A549 (cell line): ENCODE measurements around the gene LHX1. TPM values are rescaled to one million over a fixed set of nuclear protein-coding genes. Genes with fewer than 3 reads are reported as not detected.
A peak's percentile ranks its signal among the peaks of the same experiment; 100 is the strongest.

ENCODE experiments used
- ATAC-seq, 2 experiments: fragments of 200-7000 bp in 1 of 2; fragments of >200 bp in 1 of 2; cut with Nextera tagmentation in 1 of 2; cut with Tn5 transposase in 1 of 2; 3 replicates each; pipeline versions ENCODE4 v1.8.0 to v1.9.1; 2018 to 2020; ENCODE audit warnings: mild to moderate bottlenecking in 1 of 2, moderate library complexity in 1 of 2
- CTCF ChIA-PET: fragments of 300-600 bp; sonication (Branson Sonifier 250); formaldehyde crosslinking; extraction: SDS; loops from one replicate; lab custom pipeline; 2021; ENCODE audit warnings: antibody characterized with exemption, inconsistent platforms; lab: Yijun Ruan, JAX
- POLR2A ChIA-PET: fragments of 350-600 bp; formaldehyde crosslinking; extraction: SDS; loops from one replicate; lab custom pipeline; 2021; ENCODE audit warnings: antibody characterized with exemption, inconsistent platforms; lab: Yijun Ruan, JAX
- DNase-seq, 2 experiments: peaks; one replicate each; pipeline versions ENCODE4 v3.0.0 to v3.0.0-alpha.2; 2011 to 2016; ENCODE audit warnings: low read depth in 1 of 2, low spot score in 1 of 2
- FAIRE-seq: peaks from 2 replicates; lab custom pipeline; 2011; peaks lifted over from hg19 to GRCh38; lab: Jason Lieb, UNC
- H3K27ac ChIP-seq, 2 experiments: fragments of >200 bp; sonication (Bioruptor Twin); formaldehyde crosslinking; 3 replicates each; pipeline ENCODE4 v1.5.1; 2016 to 2017
- H3K4me1 ChIP-seq: fragments of >200 bp; sonication (Bioruptor Twin); formaldehyde crosslinking; 3 replicates; pipeline ENCODE4 v1.6.1; 2016
- H3K4me2 ChIP-seq: fragments of >200 bp; sonication (Bioruptor Twin); formaldehyde crosslinking; 3 replicates; pipeline ENCODE4 v1.6.1; 2016
- H3K4me3 ChIP-seq: fragments of >200 bp; sonication (Bioruptor Twin); formaldehyde crosslinking; 3 replicates; pipeline ENCODE4 v1.5.1; 2016
- H3K9me3 ChIP-seq: fragments of >200 bp; sonication (Bioruptor Twin); formaldehyde crosslinking; 3 replicates; pipeline ENCODE4 v1.6.1; 2016
- CEBPB ChIP-seq, 2 experiments: fragments of >200 bp in 1 of 2; sonication (Bioruptor Twin) in 1 of 2; formaldehyde crosslinking in 1 of 2; IDR thresholded peaks; 2 replicates each; pipeline ENCODE4 v1.6.1; 2012 to 2016
- CHD4 ChIP-seq: fragments of 200-600 bp; sonication (generic); IDR thresholded peaks from 2 replicates; pipeline ENCODE4 v1.6.1; 2016; ENCODE audit warnings: antibody characterized with exemption, mild to moderate bottlenecking, borderline replicate concordance
- EHMT2 ChIP-seq: fragments of 200-600 bp; sonication (generic); IDR thresholded peaks from 2 replicates; pipeline ENCODE4 v1.6.1; 2016; ENCODE audit warnings: antibody characterized with exemption, low read depth, mild to moderate bottlenecking, moderate library complexity
- ESRRA ChIP-seq: fragments of 150-350 bp; IDR thresholded peaks from 2 replicates; pipeline ENCODE4 v1.6.1; 2014; ENCODE audit warnings: mild to moderate bottlenecking, low read length, borderline replicate concordance
- FOSB ChIP-seq: fragments of 250-450 bp; sonication (Bioruptor Pico); IDR thresholded peaks from 2 replicates; pipeline ENCODE4 v1.5.0; 2020; ENCODE audit warnings: mild to moderate bottlenecking, moderate library complexity
- FOSL2 ChIP-seq, 2 experiments: fragments of 450-650 bp in 1 of 2; fragments of >200 bp in 1 of 2; sonication (Bioruptor Twin) in 1 of 2; formaldehyde crosslinking; IDR thresholded peaks; 2 replicates each; pipeline versions ENCODE4 v1.5.0 to v1.6.1; 2016 to 2020; ENCODE audit warnings: mild to moderate bottlenecking in 1 of 2, moderate library complexity in 1 of 2
- FOXS1 ChIP-seq: fragments of 250-450 bp; sonication (Bioruptor Pico); IDR thresholded peaks from 2 replicates; pipeline ENCODE4 v1.5.0; 2020; ENCODE audit warnings: mild to moderate bottlenecking, moderate library complexity
- HDAC2 ChIP-seq: fragments of 200-600 bp; sonication (generic); IDR thresholded peaks from 2 replicates; pipeline ENCODE4 v1.6.1; 2016
- HOXA7 ChIP-seq: fragments of 250-450 bp; sonication (Bioruptor Pico); IDR thresholded peaks from 2 replicates; pipeline ENCODE4 v1.5.0; 2020; ENCODE audit warnings: mild to moderate bottlenecking, moderate library complexity
- HOXB13 ChIP-seq: fragments of 250-450 bp; sonication (Bioruptor Pico); IDR thresholded peaks from 2 replicates; pipeline ENCODE4 v1.5.0; 2020; ENCODE audit warnings: low read depth, mild to moderate bottlenecking, moderate library complexity
- HOXB5 ChIP-seq: fragments of 250-450 bp; sonication (Bioruptor Pico); IDR thresholded peaks from 2 replicates; pipeline ENCODE4 v1.5.0; 2020; ENCODE audit warnings: mild to moderate bottlenecking, moderate library complexity
- JUNB ChIP-seq: fragments of >200 bp; sonication (Bioruptor Twin); formaldehyde crosslinking; IDR thresholded peaks from 2 replicates; pipeline ENCODE4 v1.6.1; 2016
- MAFK ChIP-seq: fragments of 450-650 bp; IDR thresholded peaks from 2 replicates; pipeline ENCODE4 v1.6.1; 2014; ENCODE audit not compliant: partially characterized antibody
- MYC ChIP-seq: IDR thresholded peaks from 2 replicates; pipeline ENCODE4 v1.6.1; 2012; ENCODE audit warnings: mild to moderate bottlenecking, inconsistent platforms, low read length, improper control_type of control experiment, borderline replicate concordance
- NR3C1 ChIP-seq: fragments of >200 bp; sonication (Bioruptor Twin); formaldehyde crosslinking; IDR thresholded peaks from 3 replicates; pipeline ENCODE4 v1.6.1; 2017
- PHF8 ChIP-seq: fragments of 200-600 bp; sonication (generic); IDR thresholded peaks from 2 replicates; pipeline ENCODE4 v1.6.1; 2016; ENCODE audit warnings: low read depth, mild to moderate bottlenecking, antibody characterized with exemption, moderate library complexity, borderline replicate concordance
- POLR2A ChIP-seq: IDR thresholded peaks from 2 replicates; pipeline ENCODE4 v1.6.1; 2012; ENCODE audit warnings: mild to moderate bottlenecking, low read length
- POLR2AphosphoS2 ChIP-seq: conservative IDR thresholded peaks from 2 replicates; pipeline ENCODE4 v1.6.1; 2012; ENCODE audit warnings: low read length, improper control_type of control experiment, inconsistent platforms
- RARB ChIP-seq: fragments of 250-450 bp; sonication (Bioruptor Pico); IDR thresholded peaks from 2 replicates; pipeline ENCODE4 v1.8.0; 2021; ENCODE audit warnings: mild to moderate bottlenecking, moderate library complexity
- RCOR1 ChIP-seq: fragments of 150-350 bp; IDR thresholded peaks from 2 replicates; pipeline ENCODE4 v1.6.1; 2014; ENCODE audit warnings: antibody characterized with exemption, low read length, low read depth
- RFX5 ChIP-seq: fragments of 450-650 bp; IDR thresholded peaks from 2 replicates; pipeline ENCODE4 v1.7.1; 2014; ENCODE audit warnings: antibody characterized with exemption, mild to moderate bottlenecking, moderate library complexity
- SREBF2 ChIP-seq: fragments of 450-650 bp; IDR thresholded peaks from 2 replicates; pipeline ENCODE4 v1.6.1; 2014; ENCODE audit warnings: mild to moderate bottlenecking, moderate library complexity
- TFCP2L1 ChIP-seq: fragments of 250-450 bp; sonication (Bioruptor Pico); IDR thresholded peaks from 2 replicates; pipeline ENCODE4 v1.5.0; 2021; ENCODE audit warnings: mild to moderate bottlenecking
- TP53 ChIP-seq: fragments of 250-450 bp; sonication (Bioruptor Pico); IDR thresholded peaks from 2 replicates; pipeline ENCODE4 v1.5.0; 2021; ENCODE audit warnings: mild to moderate bottlenecking, moderate library complexity
- ZC3H11A ChIP-seq: fragments of 450-650 bp; IDR thresholded peaks from 2 replicates; pipeline ENCODE4 v1.6.1; 2014; ENCODE audit warnings: antibody characterized with exemption, mild to moderate bottlenecking
- ZFP36 ChIP-seq: fragments of 450-650 bp; IDR thresholded peaks from 2 replicates; pipeline ENCODE4 v1.6.1; 2014; ENCODE audit warnings: borderline replicate concordance; ENCODE audit not compliant: partially characterized antibody
- WGBS: methylation state at CpG from one replicate; pipeline ENCODE4 v1.1.6; 2017; ENCODE audit errors: missing lambda C conversion rate; 5-methylcytosine and 5-hydroxymethylcytosine counted together
- polyA plus RNA-seq, 4 experiments: library from polyadenylated mRNA; depleted of rRNA in 3 of 4; stranded (reverse); fragments of >200 nt; fragmentation: RNase III in 1 of 4; extraction: RNeasy Plus Mini Kit Qiagen cat#74134 plus additional on column Dnase treatment in 1 of 4; gene quantifications; 2 replicates in 3 of 4; 3 replicates in 1 of 4; pipeline ENCODE4 v1.2.3, GENCODE V29; 2011 to 2017
- TF ChIP-seq, protein P1 (sequence below): fragments of 250-450 bp; sonication (Bioruptor Pico); IDR thresholded peaks from 2 replicates; pipeline ENCODE4 v1.5.0; 2020; ENCODE audit warnings: low read depth, mild to moderate bottlenecking, moderate library complexity
- TF ChIP-seq, protein P2 (sequence below): IDR thresholded peaks from 2 replicates; pipeline ENCODE4 v1.6.1; 2012; ENCODE audit warnings: low read depth, borderline replicate concordance
- TF ChIP-seq, protein P3 (sequence below): fragments of >200 bp; sonication (Bioruptor Twin); formaldehyde crosslinking; IDR thresholded peaks from 2 replicates; pipeline ENCODE4 v1.6.1; 2016
- TF ChIP-seq, protein P4 (sequence below): IDR thresholded peaks from 2 replicates; pipeline ENCODE4 v1.6.1; 2012

Gene LHX1
- polyA plus RNA-seq, 2 of the 4 experiments (the other 2 are of a cell fraction) = 0.53 to 2.2 TPM

DNA sequence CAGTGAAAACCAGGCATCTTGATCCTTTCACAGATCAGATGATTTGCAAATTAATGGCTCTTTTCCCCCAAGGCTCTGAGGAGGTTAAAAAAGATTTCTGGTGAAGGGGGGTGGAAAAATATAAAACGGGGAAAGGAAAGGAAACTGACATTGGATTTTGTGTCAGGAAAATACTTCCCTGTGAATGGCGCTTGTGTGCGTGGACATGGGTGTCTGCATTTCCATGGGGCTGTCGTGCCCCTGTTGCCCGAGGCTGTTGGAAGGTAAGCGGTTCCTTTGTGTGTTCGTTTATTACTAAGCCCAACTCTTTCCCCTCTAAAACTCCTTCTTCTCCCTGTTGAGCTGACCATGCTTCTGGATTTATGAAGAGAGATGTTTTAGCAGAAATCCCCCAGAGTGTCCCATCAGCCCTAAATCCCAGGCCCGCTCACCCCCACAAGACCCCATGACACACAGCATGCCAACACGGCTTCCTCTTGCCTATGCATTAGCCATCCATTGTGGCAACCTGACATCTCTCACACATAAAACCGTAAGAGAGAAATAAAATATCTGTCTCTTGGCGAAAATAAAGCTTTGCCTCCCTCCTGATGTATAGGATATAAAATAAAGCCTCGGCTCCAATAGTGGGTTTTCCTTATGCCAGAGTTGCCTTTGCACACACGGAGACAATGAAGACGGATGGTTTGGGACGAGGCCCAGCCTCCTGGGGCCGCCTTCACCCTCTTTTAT, 7.3 kb upstream of the LHX1 start (continued):
- TF ChIP-seq NR3C1 (no peak), CEBPB (IDR thresholded peaks at IDR 0.05) (no peak), FOSB (CRISPR knock-in tag) (no peak), TP53 (CRISPR knock-in tag) (no peak), CHD4 (no peak)

DNA sequence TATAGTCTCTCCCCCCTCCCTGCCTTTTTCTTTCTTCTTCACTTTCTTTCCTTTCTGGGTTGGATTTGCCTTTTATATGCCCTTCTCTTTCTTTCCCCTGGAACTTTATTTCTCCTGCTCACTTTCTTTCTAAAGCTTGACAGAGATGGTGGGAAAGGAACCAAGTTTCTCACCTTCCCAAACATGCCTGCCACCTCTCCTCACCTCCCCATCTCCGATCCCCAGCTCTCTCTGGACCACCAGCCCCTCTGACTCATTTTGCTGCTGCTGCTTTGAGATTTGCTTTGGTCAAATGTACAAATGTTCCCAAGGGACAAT, 6.7 kb upstream of the LHX1 start:
- no peaks in the 10 kb centered on the region for H3K9me3 ChIP-seq
- POLR2A ChIA-PET = no interaction called here
- no peak overlapping the region for H3K4me2 ChIP-seq
- FAIRE-seq (no peak), DNase-seq (no peak), ATAC-seq (no peak)
- 96% methylated on average over 1 of the region's 1 CpG for WGBS
- H3K4me1 ChIP-seq = peaks cover 6% of the 10 kb centered on the region; the same call in 2 of the 3 replicates
- CTCF ChIA-PET = interaction anchor here (1.1 to 1.6 kb wide), 4 partner anchors 10 to 351 kb away, joined by 3 to 5 read pairs (median 4); no protein-coding TSS in a partner anchor
- no peak overlapping the region for H3K27ac ChIP-seq
- TF ChIP-seq, protein P1, sequence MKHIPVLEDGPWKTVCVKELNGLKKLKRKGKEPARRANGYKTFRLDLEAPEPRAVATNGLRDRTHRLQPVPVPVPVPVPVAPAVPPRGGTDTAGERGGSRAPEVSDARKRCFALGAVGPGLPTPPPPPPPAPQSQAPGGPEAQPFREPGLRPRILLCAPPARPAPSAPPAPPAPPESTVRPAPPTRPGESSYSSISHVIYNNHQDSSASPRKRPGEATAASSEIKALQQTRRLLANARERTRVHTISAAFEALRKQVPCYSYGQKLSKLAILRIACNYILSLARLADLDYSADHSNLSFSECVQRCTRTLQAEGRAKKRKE (CRISPR knock-in tag) = no peak
- TF ChIP-seq ZC3H11A (no peak), POLR2A (no peak), FOSB (CRISPR knock-in tag) (no peak), NR3C1 (no peak), RCOR1 (no peak), PHF8 (no peak), CEBPB (IDR thresholded peaks at IDR 0.05) (no peak), HDAC2 (no peak), FOSL2 (IDR thresholded peaks at IDR 0.05) (no peak), FOSL2 (CRISPR knock-in tag; IDR thresholded peaks at IDR 0.05) (no peak), MAFK (no peak), POLR2AphosphoS2 (no peak), ESRRA (no peak)
- TF ChIP-seq, protein P2, sequence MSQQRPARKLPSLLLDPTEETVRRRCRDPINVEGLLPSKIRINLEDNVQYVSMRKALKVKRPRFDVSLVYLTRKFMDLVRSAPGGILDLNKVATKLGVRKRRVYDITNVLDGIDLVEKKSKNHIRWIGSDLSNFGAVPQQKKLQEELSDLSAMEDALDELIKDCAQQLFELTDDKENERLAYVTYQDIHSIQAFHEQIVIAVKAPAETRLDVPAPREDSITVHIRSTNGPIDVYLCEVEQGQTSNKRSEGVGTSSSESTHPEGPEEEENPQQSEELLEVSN = no peak
- TF ChIP-seq, protein P3, sequence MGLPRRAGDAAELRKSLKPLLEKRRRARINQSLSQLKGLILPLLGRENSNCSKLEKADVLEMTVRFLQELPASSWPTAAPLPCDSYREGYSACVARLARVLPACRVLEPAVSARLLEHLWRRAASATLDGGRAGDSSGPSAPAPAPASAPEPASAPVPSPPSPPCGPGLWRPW = no peak
- H3K4me3 ChIP-seq = no peak overlapping the region

DNA sequence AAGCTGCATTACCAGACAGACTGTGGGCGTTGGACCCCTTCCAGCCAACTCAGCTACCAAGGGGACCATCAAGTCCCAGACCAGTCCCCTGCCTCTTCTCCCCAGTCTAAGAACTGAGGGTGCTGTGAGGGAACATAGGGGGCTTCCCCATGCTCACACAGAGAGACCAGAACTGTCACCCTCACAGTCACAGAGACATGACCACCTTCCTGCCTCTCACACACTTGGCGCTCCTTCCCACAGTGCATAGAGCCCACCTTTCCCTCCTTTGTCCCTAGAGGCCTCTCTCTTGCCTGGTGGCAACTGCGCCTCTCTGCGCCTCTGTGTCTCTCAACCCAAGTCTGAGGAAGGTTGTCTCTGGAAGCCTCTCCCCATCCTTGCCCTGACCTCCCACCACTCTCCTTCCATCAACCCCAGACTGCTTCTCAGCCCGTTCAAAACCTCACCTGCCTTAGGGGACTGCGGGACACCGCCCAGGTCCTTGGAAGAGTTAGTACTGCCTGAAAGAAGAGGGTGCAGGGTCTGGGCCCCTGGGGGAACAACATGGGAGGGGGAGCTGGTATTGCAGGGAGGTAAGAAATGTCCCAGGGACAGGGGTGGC, 6.1 kb upstream of the LHX1 start:
- WGBS = 77% methylated on average over 7 of the region's 7 CpGs

More for the DNA sequence above, 6.1 kb upstream of the LHX1 start:
- ATAC-seq = no peak
- H3K27ac ChIP-seq = peak overlapping the region in 1 of 2 experiments; percentile 11; a peak in 1 of 6 replicates
- H3K4me3 ChIP-seq = no peak overlapping the region
- no peaks in the 10 kb centered on the region for H3K9me3 ChIP-seq
- CTCF ChIA-PET = interaction anchor here (1.1 to 1.7 kb wide), 5 partner anchors 9 to 352 kb away, joined by 3 to 9 read pairs (median 5); no protein-coding TSS in a partner anchor
- no peak for TF ChIP-seq RFX5
- TF ChIP-seq, protein P4, sequence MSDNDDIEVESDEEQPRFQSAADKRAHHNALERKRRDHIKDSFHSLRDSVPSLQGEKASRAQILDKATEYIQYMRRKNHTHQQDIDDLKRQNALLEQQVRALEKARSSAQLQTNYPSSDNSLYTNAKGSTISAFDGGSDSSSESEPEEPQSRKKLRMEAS = no peak
- no peak for TF ChIP-seq SREBF2
- no peak for TF ChIP-seq PHF8
- no peak for TF ChIP-seq HOXB13 (CRISPR knock-in tag)
- TF ChIP-seq JUNB = no peak
- TF ChIP-seq HOXB5 (CRISPR knock-in tag) = no peak
- TF ChIP-seq MYC = no peak
- no peak for TF ChIP-seq TFCP2L1 (CRISPR knock-in tag)
- TF ChIP-seq, protein P3 = no peak
- no peak for TF ChIP-seq HOXA7
- no peak for TF ChIP-seq RARB (CRISPR knock-in tag)
- no peak for TF ChIP-seq ZFP36
- no peak for TF ChIP-seq EHMT2
- TF ChIP-seq FOXS1 = no peak
- no peak overlapping the region for H3K4me2 ChIP-seq
- FAIRE-seq = no peak
- no peak for DNase-seq
- POLR2A ChIA-PET = no interaction called here
- peaks cover 8% of the 10 kb centered on the region for H3K4me1 ChIP-seq
